ENCODE measurements around the gene SAMD11.

DNA sequence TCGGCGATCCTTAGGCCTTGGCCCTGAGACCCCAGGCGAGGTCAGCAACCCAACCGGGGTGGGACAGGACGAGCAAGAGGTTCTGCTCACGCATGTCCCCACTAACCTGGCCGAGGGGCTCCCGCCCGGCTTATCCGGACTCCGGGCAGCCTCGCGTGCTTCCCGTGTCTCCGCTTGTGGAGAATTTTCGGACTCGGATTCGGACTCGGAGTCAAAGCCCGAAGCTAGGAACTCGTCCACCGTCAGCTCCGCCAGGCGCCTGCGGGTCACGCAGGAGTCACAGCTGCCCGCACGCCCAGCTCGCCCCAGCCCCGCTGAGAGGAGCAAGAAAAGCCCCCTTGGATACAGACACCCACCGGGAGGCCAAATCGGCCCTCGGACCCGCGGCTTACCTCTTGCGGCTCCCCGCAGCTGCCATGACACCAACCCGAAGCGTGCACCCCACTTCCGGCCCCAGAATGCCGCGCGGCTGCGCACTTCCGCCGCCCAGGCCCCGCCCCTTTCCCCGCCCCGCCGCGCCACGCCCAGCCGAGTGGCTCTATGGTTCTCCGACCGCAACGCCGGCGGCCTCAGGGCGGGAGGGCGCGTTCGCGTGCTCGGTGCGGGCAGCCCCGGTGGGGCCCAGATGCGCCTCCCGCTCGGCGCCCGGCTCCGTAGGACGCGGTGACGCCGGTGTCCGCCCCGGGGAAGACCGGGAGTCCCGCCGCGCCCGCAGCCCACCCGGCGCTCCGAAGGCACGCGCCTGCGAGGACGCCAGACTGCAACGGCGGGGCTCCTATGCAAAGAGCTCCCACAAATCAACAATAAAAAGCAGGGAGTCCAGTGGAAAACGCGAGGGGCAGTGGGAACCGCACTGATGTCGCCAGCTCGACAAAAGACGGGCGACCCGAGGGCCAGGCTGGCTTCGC is 35.4 kb downstream of the SAMD11 start, which contains the start of gene NOC2L:
- TF ChIP-seq BRCA1 (IDR thresholded peaks at IDR 0.05; ENCODE audit: low read depth, low read length) (no peak), CREB1 (IDR thresholded peaks at IDR 0.05; ENCODE audit: low read depth) (peak; percentile 72; the same call in 1 of the 2 replicates), HDAC2 (IDR thresholded peaks at IDR 0.05) (0 out of 2 replicates have a peak, but pooled peaks have one; percentile 76), PBX3 (IDR thresholded peaks at IDR 0.05; ENCODE audit: insufficient replicate concordance, low read depth, low read length) (no peak), SPI1 (IDR thresholded peaks at IDR 0.05; ENCODE audit: borderline replicate concordance, insufficient read depth, low read depth, low read length) (peak; percentile 3; the same call in 1 of the 2 replicates), POLR2A (IDR thresholded peaks at IDR 0.05; ENCODE audit: low read depth, low read length) (peak; percentile 83), EZH2 (IDR thresholded peaks at IDR 0.05; ENCODE audit: borderline replicate concordance, control insufficient read depth, low read depth, low read length) (no peak), MTA2 (IDR thresholded peaks at IDR 0.05; ENCODE audit: low read depth) (no peak), SIN3A (IDR thresholded peaks at IDR 0.05; ENCODE audit: low read depth, low read length) (peak; percentile 54; the same call in 1 of the 2 replicates), MXI1 (IDR thresholded peaks at IDR 0.05; ENCODE audit: low read depth, low read length) (peak; percentile 76), RAD51 (IDR thresholded peaks at IDR 0.05) (no peak), FOXM1 (IDR thresholded peaks at IDR 0.05; ENCODE audit: low read depth, low read length) (no peak), EP300 (IDR thresholded peaks at IDR 0.05; ENCODE audit: borderline replicate concordance in 1 of 2, control insufficient read depth in 1 of 2, low read depth in 2 of 2, low read length in 2 of 2) (no peak; a peak in 1 of 4 replicates)
- TF ChIP-seq, protein P1, sequence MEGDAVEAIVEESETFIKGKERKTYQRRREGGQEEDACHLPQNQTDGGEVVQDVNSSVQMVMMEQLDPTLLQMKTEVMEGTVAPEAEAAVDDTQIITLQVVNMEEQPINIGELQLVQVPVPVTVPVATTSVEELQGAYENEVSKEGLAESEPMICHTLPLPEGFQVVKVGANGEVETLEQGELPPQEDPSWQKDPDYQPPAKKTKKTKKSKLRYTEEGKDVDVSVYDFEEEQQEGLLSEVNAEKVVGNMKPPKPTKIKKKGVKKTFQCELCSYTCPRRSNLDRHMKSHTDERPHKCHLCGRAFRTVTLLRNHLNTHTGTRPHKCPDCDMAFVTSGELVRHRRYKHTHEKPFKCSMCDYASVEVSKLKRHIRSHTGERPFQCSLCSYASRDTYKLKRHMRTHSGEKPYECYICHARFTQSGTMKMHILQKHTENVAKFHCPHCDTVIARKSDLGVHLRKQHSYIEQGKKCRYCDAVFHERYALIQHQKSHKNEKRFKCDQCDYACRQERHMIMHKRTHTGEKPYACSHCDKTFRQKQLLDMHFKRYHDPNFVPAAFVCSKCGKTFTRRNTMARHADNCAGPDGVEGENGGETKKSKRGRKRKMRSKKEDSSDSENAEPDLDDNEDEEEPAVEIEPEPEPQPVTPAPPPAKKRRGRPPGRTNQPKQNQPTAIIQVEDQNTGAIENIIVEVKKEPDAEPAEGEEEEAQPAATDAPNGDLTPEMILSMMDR (IDR thresholded peaks at IDR 0.05 in 2 of 3, conservative IDR thresholded peaks at IDR 0.05 in 1 of 3; ENCODE audit: control insufficient read depth in 2 of 3, extremely low read depth in 1 of 3, insufficient read depth in 1 of 3, low read depth in 3 of 3, low read length in 3 of 3) = no peak
